Transverse colon (tissue), 4 donors: Measurements from ENCODE around the gene HOXB2.

Experiments
- CTCF ChIP-seq, 5 experiments: fragments of 200-600 bp in 3 of 5; fragments of 450-650 bp in 2 of 5; sonication (generic) in 3 of 5; IDR thresholded peaks; 1 replicate in 2 of 5; 2 replicates in 3 of 5; pipeline ENCODE4 v1.5.1; 2016 to 2017; ENCODE audit warnings: antibody characterized with exemption in 5 of 5, inconsistent platforms in 3 of 5, mild to moderate bottlenecking in 2 of 5, moderate library complexity in 1 of 5
- POLR2A ChIP-seq: fragments of 450-650 bp; IDR thresholded peaks from one replicate; pipeline ENCODE4 v1.6.1; 2016; ENCODE audit warnings: antibody characterized with exemption, mild to moderate bottlenecking, moderate library complexity
- POLR2AphosphoS5 ChIP-seq, 3 donors: sonication (generic); formaldehyde crosslinking; IDR thresholded peaks; one replicate each; pipeline ENCODE4 v1.6.1; 2016; ENCODE audit warnings: antibody characterized with exemption in 3 of 3

- peak in 2 of 5 experiments; percentile 24 to 29 for TF ChIP-seq CTCF (IDR thresholded peaks at IDR 0.05)
- TF ChIP-seq POLR2A = no peak
- TF ChIP-seq POLR2AphosphoS5 (IDR thresholded peaks at IDR 0.05) = no peak
Observed at GRCh38 chr17:48561884-48562810, 17.2 kb upstream of the HOXB2 start.
